ENCODE results near the gene CEP170.

Gene CEP170

DNA sequence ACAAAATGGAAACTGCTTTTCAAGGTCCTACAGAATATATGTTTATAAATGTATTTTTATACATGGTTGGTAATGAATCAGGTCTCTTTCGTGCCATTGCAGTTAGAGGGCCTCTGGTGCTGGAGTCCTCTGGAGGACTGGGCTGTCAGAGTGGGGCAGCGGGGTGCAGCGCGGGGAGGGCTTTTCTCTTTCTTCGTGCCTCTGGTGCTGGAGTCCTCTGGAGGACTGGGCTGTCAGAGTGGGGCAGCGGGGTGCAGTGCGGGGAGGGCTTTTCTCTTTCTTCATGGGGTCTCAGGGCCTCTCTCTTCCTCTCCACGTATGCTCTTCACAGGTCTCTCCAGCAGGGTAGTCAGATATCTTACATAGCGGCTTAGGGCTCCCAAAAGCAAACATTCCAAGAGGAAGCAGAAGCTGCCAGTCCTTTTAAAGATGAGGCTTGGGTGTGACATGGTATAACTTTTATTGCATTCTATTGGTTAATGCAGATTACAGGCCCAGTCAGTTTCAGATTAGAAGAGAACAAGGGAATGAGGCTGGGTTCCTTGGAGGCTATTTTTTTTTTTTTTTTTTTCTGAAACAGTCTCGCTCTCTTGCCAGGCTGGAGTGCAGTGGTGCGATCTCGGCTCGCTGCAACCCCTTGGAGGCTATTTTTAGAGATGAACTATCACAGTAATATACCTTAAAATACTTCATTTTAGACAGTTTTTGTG, 13.8 kb upstream of the CEP170 start:
- no peak overlapping the region for H3K9ac ChIP-seq (ENCODE audit: low read length)
- no peak for TF ChIP-seq EZH2phosphoT487 (IDR thresholded peaks at IDR 0.05; ENCODE audit: low read depth)
- TF ChIP-seq, protein P1, sequence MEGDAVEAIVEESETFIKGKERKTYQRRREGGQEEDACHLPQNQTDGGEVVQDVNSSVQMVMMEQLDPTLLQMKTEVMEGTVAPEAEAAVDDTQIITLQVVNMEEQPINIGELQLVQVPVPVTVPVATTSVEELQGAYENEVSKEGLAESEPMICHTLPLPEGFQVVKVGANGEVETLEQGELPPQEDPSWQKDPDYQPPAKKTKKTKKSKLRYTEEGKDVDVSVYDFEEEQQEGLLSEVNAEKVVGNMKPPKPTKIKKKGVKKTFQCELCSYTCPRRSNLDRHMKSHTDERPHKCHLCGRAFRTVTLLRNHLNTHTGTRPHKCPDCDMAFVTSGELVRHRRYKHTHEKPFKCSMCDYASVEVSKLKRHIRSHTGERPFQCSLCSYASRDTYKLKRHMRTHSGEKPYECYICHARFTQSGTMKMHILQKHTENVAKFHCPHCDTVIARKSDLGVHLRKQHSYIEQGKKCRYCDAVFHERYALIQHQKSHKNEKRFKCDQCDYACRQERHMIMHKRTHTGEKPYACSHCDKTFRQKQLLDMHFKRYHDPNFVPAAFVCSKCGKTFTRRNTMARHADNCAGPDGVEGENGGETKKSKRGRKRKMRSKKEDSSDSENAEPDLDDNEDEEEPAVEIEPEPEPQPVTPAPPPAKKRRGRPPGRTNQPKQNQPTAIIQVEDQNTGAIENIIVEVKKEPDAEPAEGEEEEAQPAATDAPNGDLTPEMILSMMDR (IDR thresholded peaks at IDR 0.05; ENCODE audit: low read depth, low read length): no peak
- H4K20me1 ChIP-seq (ENCODE audit: insufficient read depth, low read length): no peaks in the 10 kb centered on the region
- peaks cover 17% of the 10 kb centered on the region for H3K4me1 ChIP-seq (ENCODE audit: low read length)
- H3K36me3 ChIP-seq (replicated peaks; ENCODE audit: low read depth, low read length): no peaks in the 10 kb centered on the region
- H3K4me3 ChIP-seq (ENCODE audit: low read length): peak overlapping the region; percentile 43
- no peaks in the 10 kb centered on the region for H3K27me3 ChIP-seq (ENCODE audit: low read depth, low read length)
- H3K9me3 ChIP-seq (ENCODE audit: insufficient read depth, low read length): no peaks in the 10 kb centered on the region
- H2AFZ ChIP-seq (ENCODE audit: low read depth, low read length): no peak overlapping the region
- H3K79me2 ChIP-seq (ENCODE audit: low read length): no peaks in the 10 kb centered on the region
- H3K4me2 ChIP-seq (ENCODE audit: low read length): peak overlapping the region; percentile 58
- H3K27ac ChIP-seq (ENCODE audit: low read length): no peak overlapping the region

DNA sequence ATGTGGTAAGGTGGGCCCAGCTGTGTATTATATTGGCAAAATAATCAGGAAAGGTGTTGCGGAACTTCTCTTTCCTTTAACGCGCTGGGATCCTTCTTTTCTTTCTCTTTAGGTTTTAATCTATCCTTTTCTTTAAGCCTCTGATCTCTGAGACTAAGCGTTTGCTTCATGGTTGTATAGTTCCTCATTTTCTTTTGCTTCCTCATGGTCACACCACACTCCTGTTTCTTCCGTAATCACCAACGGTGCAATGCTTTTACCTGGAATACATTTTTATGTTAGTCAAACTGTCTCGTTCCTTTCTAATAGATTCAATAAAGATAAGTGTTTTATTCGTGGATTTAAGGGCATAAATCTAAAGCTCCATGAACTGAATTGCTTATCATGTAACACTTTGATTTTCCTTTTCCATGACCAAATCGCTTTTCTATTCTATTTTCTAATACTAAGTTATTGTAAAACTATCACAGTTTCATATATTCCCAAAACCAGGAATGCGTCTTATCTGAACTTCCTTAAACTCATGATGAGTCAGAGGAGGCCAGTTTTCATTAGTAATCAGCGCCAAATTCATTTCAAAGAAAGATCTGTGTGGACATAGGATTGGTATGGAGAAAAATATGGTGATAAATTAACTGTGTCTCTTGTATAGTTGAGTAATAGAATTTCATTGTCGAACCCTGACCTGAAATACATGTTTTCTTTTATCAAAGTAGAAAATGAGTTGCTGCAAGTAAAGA, 13.0 kb upstream of the CEP170 start:
- Histone ChIP-seq H3K9ac (ENCODE audit: low read length) (no peak overlapping the region), H3K4me3 (ENCODE audit: low read length) (no peak overlapping the region), H3K79me2 (ENCODE audit: low read length) (no peaks in the 10 kb centered on the region), H4K20me1 (ENCODE audit: insufficient read depth, low read length) (no peaks in the 10 kb centered on the region), H3K27me3 (ENCODE audit: low read depth, low read length) (no peaks in the 10 kb centered on the region), H3K4me2 (ENCODE audit: low read length) (no peak overlapping the region), H3K9me3 (ENCODE audit: insufficient read depth, low read length) (no peaks in the 10 kb centered on the region), H3K27ac (ENCODE audit: low read length) (no peak overlapping the region), H3K36me3 (replicated peaks; ENCODE audit: low read depth, low read length) (no peaks in the 10 kb centered on the region), H3K4me1 (ENCODE audit: low read length) (peaks cover 16% of the 10 kb centered on the region), H2AFZ (ENCODE audit: low read depth, low read length) (no peak overlapping the region)
- no peak for TF ChIP-seq EZH2phosphoT487 (IDR thresholded peaks at IDR 0.05; ENCODE audit: low read depth)
- TF ChIP-seq, protein P1 (IDR thresholded peaks at IDR 0.05; ENCODE audit: low read depth, low read length): no peak

DNA sequence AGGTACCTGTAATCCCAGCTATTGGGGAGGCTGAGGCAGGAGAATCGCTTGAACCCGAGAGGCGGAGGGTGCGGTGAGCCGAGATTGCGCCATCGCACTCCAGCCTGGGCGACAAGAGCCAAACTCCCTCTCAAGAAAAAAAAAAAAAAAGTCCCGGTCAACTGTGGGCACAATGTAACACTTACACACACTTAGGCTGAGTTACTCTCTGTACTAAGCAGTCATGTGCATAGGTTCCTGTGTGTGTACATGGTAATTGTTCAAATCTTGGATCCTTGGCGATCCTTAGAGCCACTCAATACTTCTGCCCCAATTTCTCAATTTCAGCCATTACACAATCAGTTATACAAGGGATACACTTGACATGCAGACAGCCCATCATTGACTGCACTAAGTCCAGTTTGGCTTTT, 12.4 kb upstream of the CEP170 start:
- H3K27me3 ChIP-seq (ENCODE audit: low read depth, low read length): no peaks in the 10 kb centered on the region
- H3K27ac ChIP-seq (ENCODE audit: low read length): no peak overlapping the region
- no peak overlapping the region for H2AFZ ChIP-seq (ENCODE audit: low read depth, low read length)
- no peak overlapping the region for H3K9ac ChIP-seq (ENCODE audit: low read length)
- H3K79me2 ChIP-seq (ENCODE audit: low read length): no peaks in the 10 kb centered on the region
- H3K4me1 ChIP-seq (ENCODE audit: low read length): peaks cover 12% of the 10 kb centered on the region
- H3K4me2 ChIP-seq (ENCODE audit: low read length): no peak overlapping the region
- no peaks in the 10 kb centered on the region for H4K20me1 ChIP-seq (ENCODE audit: insufficient read depth, low read length)
- no peak overlapping the region for H3K4me3 ChIP-seq (ENCODE audit: low read length)
- TF ChIP-seq, protein P1 (IDR thresholded peaks at IDR 0.05; ENCODE audit: low read depth, low read length): no peak
- no peak for TF ChIP-seq EZH2phosphoT487 (IDR thresholded peaks at IDR 0.05; ENCODE audit: low read depth)
- no peaks in the 10 kb centered on the region for H3K36me3 ChIP-seq (replicated peaks; ENCODE audit: low read depth, low read length)
- H3K9me3 ChIP-seq (ENCODE audit: insufficient read depth, low read length): no peaks in the 10 kb centered on the region

DNA sequence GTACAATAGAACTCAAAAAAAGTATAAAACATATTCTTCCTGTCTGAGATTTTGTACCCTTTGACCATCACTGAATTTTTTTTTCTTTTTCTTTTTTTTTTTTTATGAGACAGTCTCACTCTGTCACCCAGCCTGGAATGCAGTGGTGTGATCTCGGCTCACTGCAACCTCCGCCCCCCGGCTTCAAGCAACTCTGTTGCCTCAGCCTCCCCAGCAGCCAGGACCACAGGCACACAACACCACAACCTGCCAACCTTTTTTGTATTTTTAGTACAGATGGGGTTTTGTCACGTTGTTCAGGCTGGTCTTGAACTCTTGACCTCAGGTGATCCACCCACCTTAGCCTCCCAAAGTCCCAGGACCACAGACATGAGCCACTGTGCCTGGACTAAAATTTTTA, 11.2 kb upstream of the CEP170 start:
- Histone ChIP-seq H3K4me1 (ENCODE audit: low read length) (peaks cover 12% of the 10 kb centered on the region), H3K27me3 (ENCODE audit: low read depth, low read length) (no peaks in the 10 kb centered on the region), H2AFZ (ENCODE audit: low read depth, low read length) (no peak overlapping the region), H3K36me3 (replicated peaks; ENCODE audit: low read depth, low read length) (no peaks in the 10 kb centered on the region), H3K9me3 (ENCODE audit: insufficient read depth, low read length) (no peaks in the 10 kb centered on the region), H3K9ac (ENCODE audit: low read length) (no peak overlapping the region), H3K79me2 (ENCODE audit: low read length) (no peaks in the 10 kb centered on the region), H3K4me2 (ENCODE audit: low read length) (no peak overlapping the region), H3K27ac (ENCODE audit: low read length) (no peak overlapping the region), H3K4me3 (ENCODE audit: low read length) (no peak overlapping the region), H4K20me1 (ENCODE audit: insufficient read depth, low read length) (no peaks in the 10 kb centered on the region)
- TF ChIP-seq EZH2phosphoT487 (IDR thresholded peaks at IDR 0.05; ENCODE audit: low read depth): no peak
- TF ChIP-seq, protein P1 (IDR thresholded peaks at IDR 0.05; ENCODE audit: low read depth, low read length): no peak
